ENCODE measurements around the gene BTNL8.

BTNL8 gene

GRCh38 chr5:180977852-180978251 lies 78.9 kb downstream of the BTNL8 start (continued):
- TF ChIP-seq, protein P1, sequence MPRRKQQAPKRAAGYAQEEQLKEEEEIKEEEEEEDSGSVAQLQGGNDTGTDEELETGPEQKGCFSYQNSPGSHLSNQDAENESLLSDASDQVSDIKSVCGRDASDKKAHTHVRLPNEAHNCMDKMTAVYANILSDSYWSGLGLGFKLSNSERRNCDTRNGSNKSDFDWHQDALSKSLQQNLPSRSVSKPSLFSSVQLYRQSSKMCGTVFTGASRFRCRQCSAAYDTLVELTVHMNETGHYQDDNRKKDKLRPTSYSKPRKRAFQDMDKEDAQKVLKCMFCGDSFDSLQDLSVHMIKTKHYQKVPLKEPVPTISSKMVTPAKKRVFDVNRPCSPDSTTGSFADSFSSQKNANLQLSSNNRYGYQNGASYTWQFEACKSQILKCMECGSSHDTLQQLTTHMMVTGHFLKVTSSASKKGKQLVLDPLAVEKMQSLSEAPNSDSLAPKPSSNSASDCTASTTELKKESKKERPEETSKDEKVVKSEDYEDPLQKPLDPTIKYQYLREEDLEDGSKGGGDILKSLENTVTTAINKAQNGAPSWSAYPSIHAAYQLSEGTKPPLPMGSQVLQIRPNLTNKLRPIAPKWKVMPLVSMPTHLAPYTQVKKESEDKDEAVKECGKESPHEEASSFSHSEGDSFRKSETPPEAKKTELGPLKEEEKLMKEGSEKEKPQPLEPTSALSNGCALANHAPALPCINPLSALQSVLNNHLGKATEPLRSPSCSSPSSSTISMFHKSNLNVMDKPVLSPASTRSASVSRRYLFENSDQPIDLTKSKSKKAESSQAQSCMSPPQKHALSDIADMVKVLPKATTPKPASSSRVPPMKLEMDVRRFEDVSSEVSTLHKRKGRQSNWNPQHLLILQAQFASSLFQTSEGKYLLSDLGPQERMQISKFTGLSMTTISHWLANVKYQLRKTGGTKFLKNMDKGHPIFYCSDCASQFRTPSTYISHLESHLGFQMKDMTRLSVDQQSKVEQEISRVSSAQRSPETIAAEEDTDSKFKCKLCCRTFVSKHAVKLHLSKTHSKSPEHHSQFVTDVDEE (CRISPR knock-in tag; IDR thresholded peaks at IDR 0.05): no peak
- TF ChIP-seq GLIS3 (CRISPR knock-in tag; IDR thresholded peaks at IDR 0.05) (no peak), CSRNP3 (CRISPR knock-in tag; IDR thresholded peaks at IDR 0.05) (no peak), ZNF70 (CRISPR knock-in tag; IDR thresholded peaks at IDR 0.05) (no peak), ISL1 (CRISPR knock-in tag; IDR thresholded peaks at IDR 0.05) (no peak)

GRCh38 chr5:180982008-180982741 lies 83.2 kb downstream of the BTNL8 start:
- no peak for TF ChIP-seq CSDC2 (CRISPR knock-in tag; IDR thresholded peaks at IDR 0.05)
- no peak for TF ChIP-seq BACH2 (CRISPR knock-in tag; IDR thresholded peaks at IDR 0.05; ENCODE audit: borderline replicate concordance)
- TF ChIP-seq ZNF565 (CRISPR knock-in tag; conservative IDR thresholded peaks at IDR 0.05; ENCODE audit: low read depth): no peak
- TF ChIP-seq SNAI2 (CRISPR knock-in tag; IDR thresholded peaks at IDR 0.05): no peak
- TF ChIP-seq TCF4 (CRISPR knock-in tag; IDR thresholded peaks at IDR 0.05; ENCODE audit: borderline replicate concordance): no peak
- TF ChIP-seq GLIS3 (CRISPR knock-in tag; IDR thresholded peaks at IDR 0.05): no peak
- TF ChIP-seq, protein P1 (CRISPR knock-in tag; IDR thresholded peaks at IDR 0.05): no peak
- TF ChIP-seq PATZ1 (CRISPR knock-in tag; IDR thresholded peaks at IDR 0.05; ENCODE audit: borderline replicate concordance): no peak
- no peak for TF ChIP-seq OSR1 (CRISPR knock-in tag; IDR thresholded peaks at IDR 0.05)
- TF ChIP-seq PPARA (CRISPR knock-in tag; IDR thresholded peaks at IDR 0.05; ENCODE audit: borderline replicate concordance): no peak
- no peak for TF ChIP-seq ZC3H10 (CRISPR knock-in tag; IDR thresholded peaks at IDR 0.05)
- TF ChIP-seq ZFP3 (CRISPR knock-in tag; IDR thresholded peaks at IDR 0.05): no peak
- no peak for TF ChIP-seq ZFP30 (CRISPR knock-in tag; IDR thresholded peaks at IDR 0.05)
- TF ChIP-seq, protein P2, sequence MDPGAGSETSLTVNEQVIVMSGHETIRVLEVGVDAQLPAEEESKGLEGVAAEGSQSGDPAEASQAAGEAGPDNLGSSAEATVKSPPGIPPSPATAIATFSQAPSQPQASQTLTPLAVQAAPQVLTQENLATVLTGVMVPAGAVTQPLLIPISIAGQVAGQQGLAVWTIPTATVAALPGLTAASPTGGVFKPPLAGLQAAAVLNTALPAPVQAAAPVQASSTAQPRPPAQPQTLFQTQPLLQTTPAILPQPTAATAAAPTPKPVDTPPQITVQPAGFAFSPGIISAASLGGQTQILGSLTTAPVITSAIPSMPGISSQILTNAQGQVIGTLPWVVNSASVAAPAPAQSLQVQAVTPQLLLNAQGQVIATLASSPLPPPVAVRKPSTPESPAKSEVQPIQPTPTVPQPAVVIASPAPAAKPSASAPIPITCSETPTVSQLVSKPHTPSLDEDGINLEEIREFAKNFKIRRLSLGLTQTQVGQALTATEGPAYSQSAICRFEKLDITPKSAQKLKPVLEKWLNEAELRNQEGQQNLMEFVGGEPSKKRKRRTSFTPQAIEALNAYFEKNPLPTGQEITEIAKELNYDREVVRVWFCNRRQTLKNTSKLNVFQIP (CRISPR knock-in tag; IDR thresholded peaks at IDR 0.05; ENCODE audit: borderline replicate concordance, low read depth): no peak
- TF ChIP-seq ZNF70 (CRISPR knock-in tag; IDR thresholded peaks at IDR 0.05): no peak
- no peak for TF ChIP-seq ZNF8 (CRISPR knock-in tag; IDR thresholded peaks at IDR 0.05)
- no peak for TF ChIP-seq RARB (CRISPR knock-in tag; IDR thresholded peaks at IDR 0.05)
- TF ChIP-seq CSRNP3 (CRISPR knock-in tag; IDR thresholded peaks at IDR 0.05): no peak
- no peak for TF ChIP-seq ISL1 (CRISPR knock-in tag; IDR thresholded peaks at IDR 0.05)
- ATAC-seq: no peak; the same call in 1 of the 3 replicates

Measured in SK-N-SH treated with all-trans-retinoic acid at 6 μM for 48 hours (cell line).